NCI-H524 treated with DMSO at 0.1 percent for 48 hours (cell line): Measurements from ENCODE around the gene ANO4.
"Not testable (repeated sequence)": the region's sequence is repeated elsewhere in the genome, so short reads cannot be mapped to it uniquely, and the experiment has no call there.

Experiments
- DNase-seq: peaks from one replicate; lab custom pipeline; 2025; lab: John Stamatoyannopoulos, UW

Gene ANO4

DNA sequence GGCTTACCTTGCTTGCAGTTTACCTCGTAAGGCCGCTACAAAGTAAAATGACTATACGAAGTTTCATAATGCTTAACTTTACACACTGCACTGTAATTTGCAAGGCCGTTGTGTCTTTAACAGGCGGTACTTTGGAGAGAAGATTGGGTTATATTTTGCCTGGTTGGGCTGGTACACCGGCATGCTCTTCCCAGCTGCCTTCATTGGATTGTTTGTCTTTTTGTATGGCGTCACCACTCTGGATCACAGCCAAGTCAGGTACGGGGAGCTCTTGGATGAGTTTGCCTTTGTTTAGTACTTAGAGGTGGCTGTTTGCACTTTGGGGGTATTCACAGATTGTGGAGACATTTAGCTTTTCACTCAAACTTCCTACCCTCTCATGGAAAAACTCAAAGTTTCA lies 247.6 kb downstream of the ANO4 start:
- DNase-seq = no peak

DNA sequence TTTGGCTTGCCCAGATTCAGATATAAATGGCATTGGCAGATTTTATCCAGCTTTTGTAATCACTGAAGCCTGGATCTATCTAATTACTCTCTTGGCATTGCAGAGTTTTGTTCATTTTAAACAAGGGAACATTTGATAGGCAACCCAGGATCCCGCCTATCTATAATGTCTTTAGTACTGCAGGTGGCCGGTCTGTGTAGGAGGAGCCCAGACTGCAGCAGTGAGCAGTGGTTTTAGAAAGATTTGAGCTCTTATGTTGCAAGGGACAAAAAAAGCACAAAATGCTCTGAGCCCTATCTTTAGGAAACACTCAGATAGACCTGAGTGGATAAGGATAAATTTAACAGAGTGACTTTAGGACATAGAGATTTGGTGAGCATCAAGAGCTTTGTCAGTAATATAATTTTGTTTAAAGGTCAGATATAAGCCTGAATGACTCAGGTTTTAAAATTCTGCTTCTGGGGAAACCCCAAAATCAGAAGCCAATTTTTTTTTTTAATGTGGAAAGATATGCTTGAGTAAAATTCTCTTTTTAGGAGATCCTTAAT lies 250.0 kb downstream of the ANO4 start:
- no peak for DNase-seq

DNA sequence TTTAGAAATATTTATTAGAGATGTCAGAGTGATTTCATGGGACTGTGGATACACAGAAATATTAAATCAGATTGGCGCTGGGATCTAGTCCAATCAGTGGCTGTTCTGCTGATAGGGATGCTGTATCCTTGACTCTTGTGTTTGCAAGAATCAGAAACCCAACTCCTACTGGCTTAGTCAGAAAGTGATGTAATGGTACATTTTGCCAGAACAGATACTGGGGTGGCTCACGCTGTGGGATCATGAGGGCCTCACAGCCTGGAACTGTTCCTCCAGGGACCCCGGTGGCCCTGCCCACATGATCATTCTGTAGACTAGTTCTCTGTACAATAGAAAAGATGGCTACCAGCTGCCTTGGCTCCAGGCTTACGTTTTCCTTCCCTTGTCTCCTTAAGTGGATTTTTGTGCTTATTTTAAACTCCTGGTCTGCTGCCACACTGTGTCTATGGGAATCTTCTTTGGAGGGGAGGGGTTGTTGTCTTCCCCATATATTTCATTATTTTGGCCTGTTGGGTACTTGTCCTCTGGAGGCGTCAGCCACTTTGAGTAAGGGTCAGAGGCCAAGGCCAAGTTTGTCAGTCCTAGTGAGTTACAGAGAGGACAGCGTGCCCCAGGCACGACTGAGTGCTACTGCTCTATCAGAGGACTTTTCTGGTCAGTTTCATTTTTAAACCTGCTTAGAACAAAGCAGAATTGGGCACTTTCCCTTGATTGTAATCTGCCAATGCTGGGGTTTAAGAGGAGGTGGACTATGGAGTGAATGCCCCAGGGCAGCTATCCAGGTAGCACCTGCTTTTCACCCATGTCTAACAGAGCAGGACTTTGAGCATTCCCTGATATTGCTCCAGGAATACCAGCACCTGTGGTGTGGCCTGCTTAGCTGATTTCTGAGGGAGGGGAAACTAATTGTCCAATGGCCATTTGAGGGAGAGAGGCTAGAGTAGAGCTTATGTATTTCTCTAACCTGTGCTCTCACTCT lies 251.2 kb downstream of the ANO4 start:
- no peak for DNase-seq

- no peak for DNase-seq
Observed at GRCh38 chr12:101047652-101048051, 253.1 kb downstream of the ANO4 start.

- no peak for DNase-seq
Observed at GRCh38 chr12:101050631-101051030, 256.1 kb downstream of the ANO4 start.

GRCh38 chr12:101051151-101051550 lies 256.6 kb downstream of the ANO4 start:
- DNase-seq = no peak

DNA sequence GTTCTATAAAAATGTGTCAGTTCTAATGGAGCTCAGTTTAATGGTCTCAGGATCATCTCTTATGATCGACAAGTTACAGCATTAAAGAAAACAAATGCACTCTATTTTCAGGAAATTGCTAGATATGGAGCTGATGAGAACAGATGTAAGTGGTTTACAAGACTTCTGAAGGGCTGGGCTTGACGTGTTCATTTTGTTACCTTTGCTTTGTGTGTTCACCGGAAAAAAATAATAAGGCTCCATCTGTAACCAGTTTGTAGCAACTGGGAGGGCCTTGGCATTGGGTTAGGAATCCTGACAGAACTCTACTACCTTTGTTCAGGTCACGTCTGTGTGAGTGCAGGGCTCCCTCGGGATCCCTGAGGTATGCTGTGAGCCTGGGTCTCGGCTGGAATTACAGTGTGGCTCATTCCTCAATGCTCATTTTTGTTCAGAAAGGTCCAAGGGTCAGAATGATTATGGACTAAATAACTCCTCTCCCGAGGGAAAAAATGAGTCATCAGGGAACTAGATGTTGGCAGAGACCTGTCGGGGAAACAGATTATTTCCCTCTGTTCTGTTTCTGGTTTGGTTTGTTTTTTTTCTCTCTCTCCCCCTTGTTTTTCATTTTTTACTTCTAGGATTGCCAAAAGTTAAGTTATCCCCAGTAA lies 257.4 kb downstream of the ANO4 start:
- no peak for DNase-seq

DNA sequence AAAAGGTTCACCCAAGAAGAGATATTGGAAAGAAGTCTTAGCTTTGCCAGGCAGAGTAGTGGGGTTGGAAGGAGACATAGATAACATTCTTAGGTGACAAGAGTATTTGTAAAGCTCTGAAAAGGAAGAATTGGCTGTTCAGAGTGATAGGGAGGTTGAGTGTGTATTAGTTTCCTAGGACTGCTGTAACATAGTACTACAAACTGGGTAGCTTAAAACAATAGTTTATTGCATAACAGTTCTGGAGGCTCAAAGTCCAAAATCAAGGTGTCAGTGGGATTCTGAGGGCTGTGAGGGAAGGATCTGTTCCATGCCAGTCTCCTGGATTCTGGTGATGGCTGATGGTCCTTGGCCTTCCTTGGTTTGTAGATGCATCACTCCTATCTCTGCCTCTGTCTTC lies 258.6 kb downstream of the ANO4 start:
- DNase-seq = no peak

- no peak for DNase-seq
Observed at GRCh38 chr12:101055940-101056339, 261.4 kb downstream of the ANO4 start.

DNA sequence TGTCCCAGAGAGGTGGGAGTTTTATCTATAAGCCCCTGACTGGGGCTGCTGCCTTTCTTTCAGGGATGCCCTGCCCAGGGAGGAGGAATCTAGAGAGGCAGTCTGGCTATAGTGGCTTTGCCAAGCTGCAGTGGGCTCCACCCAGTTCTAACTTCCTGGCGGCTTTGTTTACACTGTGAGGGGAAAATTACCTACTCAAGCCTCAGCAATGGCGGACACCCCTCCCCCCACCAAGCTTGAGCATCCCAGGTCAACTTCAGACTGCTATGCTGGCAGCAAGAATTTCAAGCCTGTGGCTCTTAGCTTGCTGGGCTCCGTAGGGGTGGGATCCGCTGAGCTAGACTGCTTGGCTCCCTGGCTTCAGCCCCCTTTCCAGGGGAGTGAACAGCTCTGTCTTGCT lies 267.9 kb downstream of the ANO4 start:
- not testable (repeated sequence) for DNase-seq

DNA sequence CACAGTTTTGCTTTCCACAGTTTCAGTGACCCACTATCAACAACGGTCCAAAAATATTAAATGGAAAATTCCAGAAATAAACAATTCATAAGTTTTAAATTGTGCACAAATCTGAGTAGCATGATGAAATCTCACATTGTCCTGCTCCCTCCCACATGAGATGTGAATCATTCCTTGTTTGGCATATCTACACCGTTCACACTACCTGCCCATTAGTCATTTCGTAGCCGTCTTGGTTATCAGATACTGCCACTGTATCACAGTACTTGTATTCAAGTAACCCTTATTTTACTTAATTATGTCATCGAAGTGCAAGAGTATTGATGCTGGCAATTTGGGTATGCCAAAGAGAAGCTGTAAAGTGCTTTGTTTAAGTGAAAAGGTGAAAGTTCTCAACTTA lies 270.1 kb downstream of the ANO4 start:
- no peak for DNase-seq

- DNase-seq = no peak
Observed at GRCh38 chr12:101066489-101066888, 271.9 kb downstream of the ANO4 start.

- DNase-seq = no peak
Observed at GRCh38 chr12:101068402-101068801, 273.8 kb downstream of the ANO4 start.

GRCh38 chr12:101068836-101069235 lies 274.3 kb downstream of the ANO4 start:
- DNase-seq = no peak

- no peak for DNase-seq
Observed at GRCh38 chr12:101074940-101075680, 280.5 kb downstream of the ANO4 start.

DNA sequence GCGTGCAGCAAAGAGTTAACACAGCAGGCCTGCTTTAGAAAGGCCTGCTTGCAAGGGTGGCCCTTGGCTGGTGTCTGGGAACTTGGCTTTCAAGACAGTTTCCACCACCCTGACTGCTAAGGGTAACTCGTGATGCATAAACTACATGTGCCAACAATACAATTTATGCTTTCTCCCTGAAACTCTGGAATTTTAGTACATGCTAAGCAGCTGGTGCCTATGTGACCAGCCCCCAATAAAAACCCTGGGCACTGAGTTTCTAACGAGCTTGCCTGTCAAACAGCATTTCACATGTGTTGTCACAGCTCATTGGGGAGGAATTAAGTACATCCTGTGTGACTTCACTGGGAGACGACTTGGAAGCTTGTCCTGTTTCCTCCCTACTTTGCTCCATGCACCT lies 282.3 kb downstream of the ANO4 start:
- DNase-seq = no peak

DNA sequence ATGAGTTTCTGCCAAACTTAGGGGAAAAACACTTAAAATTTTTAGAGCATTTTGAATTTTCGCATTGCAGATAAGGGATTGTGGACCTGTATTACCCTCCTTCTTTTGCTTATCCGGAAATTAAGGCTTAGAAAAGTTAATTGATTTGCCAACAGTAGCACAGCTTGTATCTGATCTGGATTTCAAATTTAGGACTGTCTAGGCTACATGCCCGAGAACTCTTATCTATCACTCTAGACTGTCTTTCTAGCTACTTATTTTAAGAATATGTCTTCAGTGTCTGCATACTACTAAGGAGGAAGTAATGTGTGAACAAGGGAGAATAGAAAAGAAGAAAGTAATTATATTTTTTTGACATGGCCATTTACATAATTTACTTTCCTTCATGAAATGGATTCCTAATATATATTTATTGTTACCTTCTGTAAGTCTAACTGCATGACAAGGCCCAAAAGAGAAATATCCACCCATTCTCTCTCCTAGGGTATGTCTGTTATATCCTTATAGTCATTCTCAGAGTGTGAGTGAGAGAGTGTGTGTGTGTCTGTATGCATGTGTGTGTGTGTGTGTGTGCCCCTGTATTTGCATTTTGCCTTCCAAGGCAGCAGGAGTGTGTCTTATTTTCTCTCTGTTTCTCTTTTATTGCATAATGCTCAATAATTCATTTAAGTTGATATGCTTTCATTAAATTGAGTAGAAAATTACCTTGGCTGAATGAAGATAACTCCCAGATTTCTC lies 283.4 kb downstream of the ANO4 start:
- no peak for DNase-seq

DNA sequence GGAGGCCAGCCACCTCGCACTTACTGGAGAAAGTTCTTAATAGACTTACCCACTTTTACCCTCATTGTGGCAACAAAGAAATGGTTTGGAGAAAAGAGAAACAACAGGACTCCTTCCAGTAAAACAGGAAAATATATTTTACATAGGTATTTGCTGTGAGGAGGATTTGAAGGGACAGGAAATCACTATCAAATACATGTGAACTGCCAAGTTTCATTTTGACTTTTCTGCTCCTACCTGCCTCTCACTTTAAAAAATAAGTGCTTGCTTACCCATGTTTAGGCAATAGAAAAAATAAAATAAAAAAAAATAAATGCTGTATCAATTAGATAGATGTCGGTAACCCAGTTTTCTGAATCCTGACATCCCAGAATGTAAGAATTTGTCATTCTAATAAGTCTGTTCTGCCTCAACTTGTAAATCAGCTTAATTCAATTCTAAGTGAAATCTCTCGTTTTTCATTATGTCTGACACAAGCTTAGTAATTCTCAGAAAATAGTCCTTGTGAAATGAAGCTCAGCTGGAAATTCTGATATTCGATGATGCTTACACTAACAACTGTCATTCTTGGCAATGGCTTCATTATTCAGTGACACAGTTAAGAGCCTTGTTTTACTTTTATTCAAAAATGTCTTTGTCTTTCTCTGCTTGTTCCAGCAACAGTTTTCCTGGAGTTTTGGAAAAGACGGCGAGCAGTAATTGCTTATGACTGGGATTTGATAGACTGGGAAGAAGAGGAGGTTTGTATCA lies 284.1 kb downstream of the ANO4 start:
- no peak for DNase-seq

DNA sequence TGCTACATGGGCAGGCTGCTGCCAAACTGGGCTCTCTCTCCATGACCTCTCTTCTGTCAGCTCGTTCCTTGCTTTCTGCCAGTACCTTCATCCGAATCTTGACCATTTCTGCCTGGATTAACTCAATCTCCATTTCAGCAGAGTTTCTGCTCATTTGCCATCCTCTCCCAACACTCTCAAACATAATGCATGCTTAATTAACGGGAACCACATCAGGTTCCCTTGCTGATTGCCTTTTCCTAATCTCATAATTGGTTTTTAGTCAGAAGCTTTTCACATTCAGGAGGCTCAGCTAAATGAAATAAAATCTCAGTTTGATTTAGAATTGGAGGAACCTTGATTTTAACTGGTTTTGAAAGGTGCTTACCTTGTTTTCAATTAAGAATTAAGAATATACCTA lies 288.1 kb downstream of the ANO4 start:
- peak; percentile 13 for DNase-seq

GRCh38 chr12:101086490-101087135 lies 292.0 kb downstream of the ANO4 start:
- peak; percentile 10 for DNase-seq
